DND-41 (cell line): ENCODE measurements around the gene RANBP17.

Source experiments
- ATAC-seq: fragments of 200-7000 bp; cut with Tn5 transposase; 3 replicates; pipeline ENCODE4 v1.9.1; 2021; ENCODE audit warnings: low read depth; ENCODE audit not compliant: insufficient read depth
- DNase-seq: peaks from one replicate; pipeline ENCODE4 v3.0.0-alpha.2; 2020
- H2AFZ ChIP-seq: 2 replicates; pipeline ENCODE4 v1.6.0; 2012; ENCODE audit warnings: low read depth, low read length
- H3K27ac ChIP-seq: 2 replicates; pipeline ENCODE4 v1.5.1; 2012; ENCODE audit warnings: low read length, inconsistent platforms
- H3K27me3 ChIP-seq: fragments of 200-600 bp; sonication (generic); 2 replicates; pipeline ENCODE4 v1.6.0; 2012; ENCODE audit warnings: low read length, mild to moderate bottlenecking, inconsistent platforms; ENCODE audit not compliant: insufficient read depth, poor library complexity
- H3K36me3 ChIP-seq: 2 replicates; pipeline ENCODE4 v1.5.1; 2012; ENCODE audit warnings: low read length, inconsistent platforms; ENCODE audit not compliant: insufficient read depth
- H3K4me1 ChIP-seq: 2 replicates; pipeline ENCODE4 v1.5.1; 2012; ENCODE audit warnings: mild to moderate bottlenecking, low read length; ENCODE audit not compliant: insufficient read depth
- H3K4me2 ChIP-seq: 2 replicates; pipeline ENCODE4 v1.6.0; 2012; ENCODE audit warnings: mild to moderate bottlenecking, moderate library complexity, low read length, inconsistent platforms; ENCODE audit not compliant: insufficient read depth
- H3K4me3 ChIP-seq, 2 experiments: fragments of 200-600 bp in 1 of 2; shearing (Covaris generic) in 1 of 2; 2 replicates each; pipeline ENCODE4 v1.5.1; 2012 to 2016; ENCODE audit warnings: inconsistent platforms in 2 of 2, low read length in 2 of 2, mild to moderate bottlenecking in 2 of 2, low read depth in 1 of 2, moderate library complexity in 1 of 2
- H3K79me2 ChIP-seq: 2 replicates; pipeline ENCODE4 v1.6.0; 2012; ENCODE audit warnings: low read length, inconsistent platforms; ENCODE audit not compliant: insufficient read depth
- H3K9ac ChIP-seq: 2 replicates; pipeline ENCODE4 v1.6.0; 2012; ENCODE audit warnings: low read depth, mild to moderate bottlenecking, inconsistent platforms, low read length, moderate library complexity
- H3K9me3 ChIP-seq: 2 replicates; pipeline ENCODE4 v1.5.1; 2012; ENCODE audit warnings: low read length, moderate library complexity, mild to moderate bottlenecking, inconsistent platforms; ENCODE audit not compliant: insufficient read depth, severe bottlenecking
- H4K20me1 ChIP-seq: 2 replicates; pipeline ENCODE4 v1.6.0; 2012; ENCODE audit warnings: low read length; ENCODE audit not compliant: insufficient read depth
- EZH2 ChIP-seq: IDR thresholded peaks from 3 replicates; pipeline ENCODE4 v1.6.1; 2012; ENCODE audit warnings: borderline replicate concordance, low read depth, mild to moderate bottlenecking, moderate library complexity, low read length, inconsistent platforms; ENCODE audit not compliant: severe bottlenecking
- TF ChIP-seq, protein P1 (sequence below): IDR thresholded peaks from 2 replicates; pipeline ENCODE4 v1.5.1; 2012; ENCODE audit warnings: borderline replicate concordance, low read length, moderate library complexity, mild to moderate bottlenecking; ENCODE audit not compliant: poor library complexity, severe bottlenecking; ENCODE audit errors: extremely low read depth

Gene RANBP17

GRCh38 chr5:171323806-171324632 is 462.2 kb downstream of the RANBP17 start:
- no peaks in the 10 kb centered on the region for H3K4me1 ChIP-seq
- H4K20me1 ChIP-seq: no peaks in the 10 kb centered on the region
- H3K27ac ChIP-seq: no peak overlapping the region
- H2AFZ ChIP-seq: no peak overlapping the region
- no peak for ATAC-seq
- no peaks in the 10 kb centered on the region for H3K27me3 ChIP-seq
- H3K9ac ChIP-seq: no peak overlapping the region
- H3K4me2 ChIP-seq: no peak overlapping the region
- TF ChIP-seq, protein P1, sequence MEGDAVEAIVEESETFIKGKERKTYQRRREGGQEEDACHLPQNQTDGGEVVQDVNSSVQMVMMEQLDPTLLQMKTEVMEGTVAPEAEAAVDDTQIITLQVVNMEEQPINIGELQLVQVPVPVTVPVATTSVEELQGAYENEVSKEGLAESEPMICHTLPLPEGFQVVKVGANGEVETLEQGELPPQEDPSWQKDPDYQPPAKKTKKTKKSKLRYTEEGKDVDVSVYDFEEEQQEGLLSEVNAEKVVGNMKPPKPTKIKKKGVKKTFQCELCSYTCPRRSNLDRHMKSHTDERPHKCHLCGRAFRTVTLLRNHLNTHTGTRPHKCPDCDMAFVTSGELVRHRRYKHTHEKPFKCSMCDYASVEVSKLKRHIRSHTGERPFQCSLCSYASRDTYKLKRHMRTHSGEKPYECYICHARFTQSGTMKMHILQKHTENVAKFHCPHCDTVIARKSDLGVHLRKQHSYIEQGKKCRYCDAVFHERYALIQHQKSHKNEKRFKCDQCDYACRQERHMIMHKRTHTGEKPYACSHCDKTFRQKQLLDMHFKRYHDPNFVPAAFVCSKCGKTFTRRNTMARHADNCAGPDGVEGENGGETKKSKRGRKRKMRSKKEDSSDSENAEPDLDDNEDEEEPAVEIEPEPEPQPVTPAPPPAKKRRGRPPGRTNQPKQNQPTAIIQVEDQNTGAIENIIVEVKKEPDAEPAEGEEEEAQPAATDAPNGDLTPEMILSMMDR: no peak
- TF ChIP-seq EZH2: no peak
- no peak overlapping the region for H3K4me3 ChIP-seq
- H3K9me3 ChIP-seq: no peaks in the 10 kb centered on the region
- H3K36me3 ChIP-seq: no peaks in the 10 kb centered on the region
- no peaks in the 10 kb centered on the region for H3K79me2 ChIP-seq
- DNase-seq: no peak

- Histone ChIP-seq H3K27me3 (no peaks in the 10 kb centered on the region), H2AFZ (no peak overlapping the region), H3K4me2 (no peak overlapping the region), H4K20me1 (no peaks in the 10 kb centered on the region), H3K27ac (no peak overlapping the region), H3K79me2 (no peaks in the 10 kb centered on the region), H3K36me3 (no peaks in the 10 kb centered on the region), H3K9ac (no peak overlapping the region), H3K4me3 (no peak overlapping the region), H3K4me1 (no peaks in the 10 kb centered on the region), H3K9me3 (no peaks in the 10 kb centered on the region)
- TF ChIP-seq EZH2: no peak
- TF ChIP-seq, protein P1: no peak
- DNase-seq (no peak), ATAC-seq (no peak)
These were observed 468.2 kb downstream of the RANBP17 start for GRCh38 chr5:171330021-171330420.

DNA sequence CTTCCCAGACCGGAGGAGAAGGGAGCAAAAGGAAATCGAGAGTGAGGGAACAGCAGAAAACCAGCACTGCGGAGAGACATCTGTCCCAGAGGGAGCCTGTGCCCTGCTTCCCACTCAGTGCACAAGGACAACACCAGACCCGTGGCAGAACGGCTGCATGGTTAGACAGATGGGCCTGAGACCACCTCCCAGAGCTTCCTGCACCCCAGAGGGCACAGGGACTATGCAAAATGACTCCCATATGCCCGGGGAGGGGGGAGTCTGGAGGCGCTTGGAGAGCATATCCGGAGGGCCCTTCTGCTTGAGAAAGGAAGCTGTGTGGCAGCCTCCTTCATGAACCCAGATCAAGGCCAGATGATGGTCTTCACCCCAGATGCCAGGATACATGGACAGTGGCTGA is 473.8 kb downstream of the RANBP17 start:
- Histone ChIP-seq H3K4me3 (no peak overlapping the region), H3K9ac (no peak overlapping the region), H2AFZ (no peak overlapping the region; the same call in 1 of the 2 replicates), H3K27me3 (no peaks in the 10 kb centered on the region), H3K4me2 (no peak overlapping the region), H4K20me1 (no peaks in the 10 kb centered on the region), H3K4me1 (peaks cover 10% of the 10 kb centered on the region), H3K27ac (no peak overlapping the region), H3K36me3 (no peaks in the 10 kb centered on the region), H3K79me2 (no peaks in the 10 kb centered on the region), H3K9me3 (no peaks in the 10 kb centered on the region)
- no peak for TF ChIP-seq EZH2
- TF ChIP-seq, protein P1: no peak
- no peak for DNase-seq
- no peak for ATAC-seq
